Keratinocyte (primary cell): Measurements from ENCODE around the gene TBCD. TPM values are rescaled to one million over a fixed set of nuclear protein-coding genes. Genes with fewer than 3 reads are reported as not detected.

Experiments used
- DNase-seq: peaks from one replicate; pipeline ENCODE4 v3.0.0-alpha.2; 2011; ENCODE audit warnings: low read depth, missing footprints, low spot score
- FAIRE-seq: peaks from 2 replicates; lab custom pipeline; 2011; peaks lifted over from hg19 to GRCh38; lab: Jason Lieb, UNC
- H2AFZ ChIP-seq: 2 replicates; pipeline ENCODE4 v1.6.0; 2012; ENCODE audit warnings: low read length, control low read depth, inconsistent platforms; ENCODE audit not compliant: control insufficient read depth
- H3K27ac ChIP-seq: 2 replicates; pipeline ENCODE4 v1.5.1; 2011; ENCODE audit warnings: low read length; ENCODE audit not compliant: control insufficient read depth, insufficient read depth
- H3K27me3 ChIP-seq: 3 replicates; pipeline ENCODE4 v1.6.0; 2011; ENCODE audit warnings: low read length; ENCODE audit not compliant: control insufficient read depth, insufficient read depth; ENCODE audit errors: extremely low read depth
- H3K36me3 ChIP-seq, 2 experiments: 2 replicates in 1 of 2; 3 replicates in 1 of 2; pipeline ENCODE4 v1.5.1; 2011; ENCODE audit warnings: low read length in 2 of 2, mild to moderate bottlenecking in 1 of 2; ENCODE audit not compliant: control insufficient read depth in 2 of 2, insufficient read depth in 2 of 2; ENCODE audit errors: extremely low read depth in 1 of 2
- H3K4me1 ChIP-seq: 3 replicates; pipeline ENCODE4 v1.5.1; 2011; ENCODE audit warnings: low read length; ENCODE audit not compliant: control insufficient read depth, insufficient read depth; ENCODE audit errors: extremely low read depth
- H3K4me2 ChIP-seq: 3 replicates; pipeline ENCODE4 v1.6.0; 2011; ENCODE audit warnings: low read depth, low read length; ENCODE audit not compliant: control insufficient read depth, insufficient read depth; ENCODE audit errors: extremely low read depth
- H3K4me3 ChIP-seq, 3 experiments: fragments of 200-600 bp in 1 of 3; sonication (generic) in 1 of 3; 2 replicates in 2 of 3; 3 replicates in 1 of 3; pipeline ENCODE4 v1.5.1; 2011 to 2016; ENCODE audit warnings: low read length in 3 of 3, mild to moderate bottlenecking in 3 of 3, control low read depth in 2 of 3, inconsistent platforms in 1 of 3, low read depth in 1 of 3, mixed read lengths in 1 of 3, mixed run types in 1 of 3, moderate library complexity in 1 of 3; ENCODE audit not compliant: control insufficient read depth in 2 of 3, insufficient read depth in 2 of 3; ENCODE audit errors: extremely low read depth in 1 of 3
- H3K79me2 ChIP-seq: 2 replicates; pipeline ENCODE4 v1.6.0; 2012; ENCODE audit warnings: low read length; ENCODE audit not compliant: control insufficient read depth, insufficient read depth
- H3K9ac ChIP-seq: 3 replicates; pipeline ENCODE4 v1.6.0; 2011; ENCODE audit warnings: low read length; ENCODE audit not compliant: control insufficient read depth, insufficient read depth; ENCODE audit errors: extremely low read depth
- H3K9me1 ChIP-seq: 3 replicates; pipeline ENCODE4 v1.6.0; 2011; ENCODE audit warnings: low read length; ENCODE audit not compliant: control insufficient read depth, insufficient read depth; ENCODE audit errors: extremely low read depth
- H3K9me3 ChIP-seq: 2 replicates; pipeline ENCODE4 v1.5.1; 2012; ENCODE audit warnings: low read depth, low read length; ENCODE audit not compliant: control insufficient read depth
- H4K20me1 ChIP-seq: 3 replicates; pipeline ENCODE4 v1.6.0; 2011; ENCODE audit warnings: low read length; ENCODE audit not compliant: control insufficient read depth, insufficient read depth; ENCODE audit errors: extremely low read depth
- CTCF ChIP-seq, 3 experiments: IDR thresholded peaks in 1 of 3; conservative IDR thresholded peaks in 1 of 3; optimal IDR thresholded peaks in 1 of 3; 2 replicates in 2 of 3; 3 replicates in 1 of 3; pipeline versions ENCODE3 to v1.5.1; 2011; ENCODE audit warnings: low read length in 3 of 3, mild to moderate bottlenecking in 3 of 3, moderate library complexity in 2 of 3, control low read depth in 1 of 3, inconsistent platforms in 1 of 3; ENCODE audit not compliant: insufficient read depth in 2 of 3; ENCODE audit errors: extremely low read depth in 1 of 3
- EZH2 ChIP-seq: IDR thresholded peaks from one replicate; pipeline ENCODE4 v1.6.1; 2012; ENCODE audit warnings: inconsistent platforms, mild to moderate bottlenecking, low read length, moderate library complexity
- dilution Hi-C: fragments of 300-500 bp; cut with MboI; formaldehyde crosslinking; loops from one replicate; pipeline ENCODE4 v1.7.0; 2020; ENCODE audit warnings: low sequenced_read_pairs; ENCODE audit not compliant: extremely low pct_ligation_motif_present
- polyA plus RNA-seq, 5 experiments: library from polyadenylated mRNA; depleted of rRNA in 3 of 5; stranded (reverse) in 3 of 5; stranded (forward) in 1 of 5; unstranded in 1 of 5; fragments of >200 nt; gene quantifications; 1 replicate in 1 of 5; 2 replicates in 3 of 5; 3 replicates in 1 of 5; pipeline versions ENCODE4 v1.2.1 to v1.2.3, GENCODE V29; 2011 to 2012; ENCODE audit warnings: missing spikeins in 2 of 5, low read depth in 1 of 5, low replicate concordance in 1 of 5

The TBCD gene
- polyA plus RNA-seq, 1 donor (not counting 4 experiments of a cell fraction or from before 2014, with no cell fraction given), result 36.2 TPM

- Histone ChIP-seq H2AFZ (no peak overlapping the region), H3K9me3 (no peaks in the 10 kb centered on the region), H3K4me2 (no peak overlapping the region), H3K9me1 (peaks cover 3% of the 10 kb centered on the region), H4K20me1 (peaks cover 17% of the 10 kb centered on the region), H3K27me3 (no peaks in the 10 kb centered on the region), H3K9ac (no peak overlapping the region), H3K27ac (no peak overlapping the region), H3K79me2 (peaks cover 44% of the 10 kb centered on the region), H3K4me1 (peaks cover 20% of the 10 kb centered on the region), H3K36me3 (peaks cover 6 to 7% of the 10 kb centered on the region in 2 experiments), H3K4me3 (no peak overlapping the region)
- TF ChIP-seq EZH2 (no peak), CTCF (optimal IDR thresholded peaks at IDR 0.05 in 1 of 3, IDR thresholded peaks at IDR 0.05 in 1 of 3, conservative IDR thresholded peaks at IDR 0.05 in 1 of 3; ENCODE audit: extremely low read depth in 1 of 3, insufficient read depth in 2 of 3, low read length in 3 of 3) (no peak)
- DNase-seq (no peak), FAIRE-seq (no peak)
- dilution Hi-C loops, result no loop called here
Observed at GRCh38 chr17:82789806-82790205, 37.9 kb downstream of the TBCD start.

- H3K27ac ChIP-seq, result no peak overlapping the region
- no peak for FAIRE-seq
- peaks cover 8 to 12% of the 10 kb centered on the region in 2 experiments for H3K36me3 ChIP-seq
- no peaks in the 10 kb centered on the region for H3K9me3 ChIP-seq
- no peak overlapping the region for H2AFZ ChIP-seq
- H3K4me3 ChIP-seq, result no peak overlapping the region
- H3K27me3 ChIP-seq, result no peaks in the 10 kb centered on the region
- dilution Hi-C loops, result no loop called here
- peaks cover 3% of the 10 kb centered on the region for H3K9me1 ChIP-seq
- peaks cover 17% of the 10 kb centered on the region for H4K20me1 ChIP-seq
- DNase-seq, result no peak
- TF ChIP-seq EZH2, result no peak
- no peak overlapping the region for H3K9ac ChIP-seq
- no peak overlapping the region for H3K4me2 ChIP-seq
- H3K79me2 ChIP-seq, result peaks cover 47% of the 10 kb centered on the region
- H3K4me1 ChIP-seq, result peaks cover 20% of the 10 kb centered on the region
Observed at GRCh38 chr17:82790391-82790790, 38.5 kb downstream of the TBCD start.

DNA sequence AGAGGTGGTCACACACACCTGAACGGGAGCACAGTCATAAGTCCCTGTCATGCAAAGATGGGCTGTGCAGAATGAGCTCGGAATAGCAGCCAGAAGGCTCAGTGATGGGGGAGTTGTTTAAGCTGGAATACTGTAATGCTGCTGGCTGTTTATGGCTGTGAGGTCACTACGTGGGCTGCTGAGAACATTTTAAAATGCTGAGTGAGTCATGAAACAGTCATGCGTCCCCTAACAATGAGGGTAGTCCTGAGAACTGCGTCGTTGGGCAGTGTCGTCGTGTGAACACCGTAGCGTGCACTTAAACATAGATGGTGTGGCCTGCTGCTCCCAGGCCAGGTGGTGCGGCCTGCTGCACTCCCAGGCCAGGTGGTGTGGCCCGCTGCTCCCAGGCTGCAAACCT is 39.7 kb downstream of the TBCD start:
- H3K9me1 ChIP-seq, result peaks cover 3% of the 10 kb centered on the region
- H3K27me3 ChIP-seq, result no peaks in the 10 kb centered on the region
- H3K4me3 ChIP-seq, result no peak overlapping the region
- H4K20me1 ChIP-seq, result peaks cover 17% of the 10 kb centered on the region
- TF ChIP-seq CTCF (optimal IDR thresholded peaks at IDR 0.05 in 1 of 3, IDR thresholded peaks at IDR 0.05 in 1 of 3, conservative IDR thresholded peaks at IDR 0.05 in 1 of 3; ENCODE audit: extremely low read depth in 1 of 3, insufficient read depth in 2 of 3, low read length in 3 of 3), result no peak
- no peak for TF ChIP-seq EZH2
- no peak overlapping the region for H3K27ac ChIP-seq
- peaks cover 48% of the 10 kb centered on the region for H3K79me2 ChIP-seq
- no peak overlapping the region for H3K4me2 ChIP-seq
- H3K9ac ChIP-seq, result no peak overlapping the region
- no peak overlapping the region for H2AFZ ChIP-seq
- DNase-seq (no peak), FAIRE-seq (no peak)
- H3K4me1 ChIP-seq, result peaks cover 16% of the 10 kb centered on the region
- no peaks in the 10 kb centered on the region for H3K9me3 ChIP-seq
- dilution Hi-C loops, result no loop called here
- H3K36me3 ChIP-seq, result peaks cover 10 to 12% of the 10 kb centered on the region in 2 experiments
